Measurements from ENCODE around the gene SYDE1.

Gene SYDE1

GRCh38 chr19:15108145-15108844 is 1.1 kb downstream of the SYDE1 start:
- DNase-seq (ENCODE audit: low read depth in 2 of 2), result no peak

- no peak for DNase-seq (ENCODE audit: low read depth in 2 of 2)
Measured at GRCh38 chr19:15108845-15109767, 1.9 kb downstream of the SYDE1 start.

- no peak for DNase-seq (ENCODE audit: low read depth in 2 of 2)
Measured at GRCh38 chr19:15109768-15110417, 2.7 kb downstream of the SYDE1 start.

- no peak for DNase-seq (ENCODE audit: low read depth in 2 of 2)
Measured at GRCh38 chr19:15110418-15110815, 3.2 kb downstream of the SYDE1 start.

GRCh38 chr19:15111758-15112157 is 4.6 kb downstream of the SYDE1 start:
- DNase-seq (ENCODE audit: low read depth in 2 of 2), result no peak

GRCh38 chr19:15112385-15112784 is 5.2 kb downstream of the SYDE1 start:
- DNase-seq (ENCODE audit: low read depth in 2 of 2), result no peak

GRCh38 chr19:15113245-15114152 is 6.3 kb downstream of the SYDE1 start:
- DNase-seq (ENCODE audit: low read depth in 2 of 2), result no peak

GRCh38 chr19:15114153-15114540 is 6.9 kb downstream of the SYDE1 start:
- no peak for DNase-seq (ENCODE audit: low read depth in 2 of 2)

- DNase-seq (ENCODE audit: low read depth in 2 of 2), result no peak
Measured at GRCh38 chr19:15115080-15115479, 7.9 kb downstream of the SYDE1 start.

GRCh38 chr19:15115762-15116615 is 8.8 kb downstream of the SYDE1 start:
- no peak for DNase-seq (ENCODE audit: low read depth in 2 of 2)

- no peak for DNase-seq (ENCODE audit: low read depth in 2 of 2)
Measured at GRCh38 chr19:15116856-15117255, 9.7 kb downstream of the SYDE1 start.

- DNase-seq (ENCODE audit: low read depth in 2 of 2), result no peak
Measured at GRCh38 chr19:15118248-15118647, 11.0 kb downstream of the SYDE1 start.

- DNase-seq (ENCODE audit: low read depth in 2 of 2), result no peak
Measured at GRCh38 chr19:15118789-15119494, 11.7 kb downstream of the SYDE1 start.

GRCh38 chr19:15120135-15121026 is 13.2 kb downstream of the SYDE1 start:
- DNase-seq (ENCODE audit: low read depth in 2 of 2), result no peak

GRCh38 chr19:15122331-15123030 is 15.3 kb downstream of the SYDE1 start:
- no peak for DNase-seq (ENCODE audit: low read depth in 2 of 2)

GRCh38 chr19:15123031-15123890 is 16.1 kb downstream of the SYDE1 start:
- no peak for DNase-seq (ENCODE audit: low read depth in 2 of 2)

- DNase-seq (ENCODE audit: low read depth in 2 of 2), result no peak
Measured at GRCh38 chr19:15123900-15124299, 16.7 kb downstream of the SYDE1 start.
